ENCODE data around the gene UCP1.
A peak's percentile ranks its signal among the peaks of the same experiment; 100 is the strongest.
"Not testable (repeated sequence)": the region's sequence is repeated elsewhere in the genome, so short reads cannot be mapped to it uniquely, and the experiment has no call there.

The UCP1 gene

DNA sequence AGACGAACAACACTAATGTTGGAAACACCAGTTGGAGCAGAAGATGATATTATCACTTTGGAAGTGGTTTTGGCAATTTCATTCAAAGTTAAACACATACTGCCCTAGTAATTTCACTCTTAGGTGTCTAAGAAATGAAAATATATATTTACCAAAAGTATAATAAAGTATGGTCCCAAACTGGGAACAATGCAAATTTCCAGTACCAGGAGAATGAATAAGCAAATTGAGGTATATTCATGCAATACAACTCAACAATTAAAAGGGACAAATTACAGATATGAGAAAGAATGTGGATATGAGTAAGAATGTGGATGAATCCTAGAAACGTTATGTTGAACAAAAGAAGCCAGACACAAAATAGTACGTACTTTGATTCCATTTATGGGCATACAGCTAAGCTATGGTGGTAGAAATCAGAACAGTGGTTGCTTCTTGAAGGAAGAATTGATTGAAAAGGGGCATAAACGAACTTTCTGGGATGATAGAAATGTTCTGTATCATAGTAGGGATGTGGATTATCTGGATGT is 34.7 kb downstream of the UCP1 start:
- DNase-seq, result no peak

- no peak for DNase-seq
Observed at GRCh38 chr4:140529434-140529833, 39.3 kb downstream of the UCP1 start.

DNA sequence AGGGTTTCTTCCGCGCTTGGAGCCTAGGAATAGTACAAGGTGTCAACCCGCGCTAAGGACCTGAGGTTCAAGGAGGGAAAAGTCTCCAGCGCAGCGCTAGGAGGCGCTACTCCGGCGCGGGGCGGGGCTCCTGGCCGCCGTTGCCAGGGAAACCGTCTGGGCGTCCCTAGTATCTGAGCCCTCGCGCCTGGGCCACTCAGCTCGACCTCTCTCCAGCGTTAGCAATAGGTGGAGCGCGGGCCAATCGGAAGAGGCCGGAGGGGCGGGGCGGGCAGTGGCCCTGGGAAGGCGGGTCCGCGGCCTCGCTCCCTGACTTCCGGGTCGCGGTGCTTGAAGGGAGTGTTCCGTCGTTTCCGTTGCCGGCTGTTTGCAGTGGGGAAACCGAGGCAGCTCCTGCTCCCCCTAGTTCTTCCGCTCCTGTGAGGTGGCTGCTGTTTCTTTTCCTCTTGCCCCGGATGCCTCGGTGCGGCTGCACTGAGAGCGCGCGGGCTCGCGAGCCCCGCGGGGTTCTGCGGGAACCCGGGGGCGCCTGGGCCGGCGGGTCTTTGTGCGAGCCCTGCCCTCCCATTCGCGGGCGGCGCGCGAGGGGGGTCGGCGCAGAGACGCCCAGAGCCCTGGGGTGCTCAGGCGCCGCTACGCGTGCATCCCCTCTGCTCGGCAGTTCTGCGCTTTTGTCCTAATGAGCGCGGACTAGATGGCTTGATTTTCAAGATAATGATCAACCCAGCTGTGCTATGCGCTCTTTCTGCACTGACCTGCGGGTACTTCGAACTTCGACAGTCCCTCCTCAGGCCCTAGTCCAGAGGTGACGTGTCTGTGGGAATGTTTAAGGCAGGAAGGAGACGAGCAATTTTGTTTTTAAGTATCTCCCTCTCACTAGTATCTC is 44.7 kb downstream of the UCP1 start, which contains the start of gene ELMOD2:
ELMOD2 (plus strand) TSS at position 312 of the 886 bp plus-strand sequence. CDS start 1,261 bp downstream, outside the sequence.
- peak; percentile 97 for DNase-seq

- DNase-seq, result no peak
Observed at GRCh38 chr4:140523370-140523856, 45.3 kb downstream of the UCP1 start.

DNA sequence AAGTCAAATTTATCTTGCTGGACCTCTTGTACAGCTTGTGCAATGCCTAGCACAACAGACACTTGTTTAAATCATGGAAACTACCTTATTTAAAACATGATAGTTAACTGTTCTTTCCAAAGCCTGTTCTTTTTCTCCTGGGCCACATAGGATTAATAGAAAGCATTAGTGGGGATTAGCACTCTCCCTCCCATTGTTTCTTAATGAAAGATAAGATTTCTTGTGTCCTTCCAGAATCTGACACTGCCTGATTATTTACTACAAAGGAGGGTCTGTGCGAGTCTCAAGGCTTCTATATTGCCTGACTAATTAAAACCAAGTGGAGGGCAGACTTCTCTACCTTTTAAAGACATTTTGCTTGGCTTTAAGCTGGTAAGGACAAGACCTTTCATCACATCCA is 53.3 kb downstream of the UCP1 start:
- DNase-seq, result no peak

- not testable (repeated sequence) for DNase-seq
Observed at GRCh38 chr4:140513765-140514164, 55.0 kb downstream of the UCP1 start.

Measured in CD4-positive, alpha-beta T cell treated with Interleukin-17A for 1 hour (primary cell).